NT2/D1 (cell line): Measurements from ENCODE around the gene TTC6.

Source experiments
- SUZ12 ChIP-seq: IDR thresholded peaks from 2 replicates; pipeline ENCODE4 v1.6.1; 2011; ENCODE audit not compliant: insufficient read length, insufficient read depth; ENCODE audit errors: extremely low read depth
- ZNF274 ChIP-seq: IDR thresholded peaks from 2 replicates; pipeline ENCODE4 v1.6.1; 2011; ENCODE audit warnings: mild to moderate bottlenecking, low read depth, low read length

GRCh38 chr14:37579274-37579673, 16.2 kb upstream of the TTC6 start:
- TF ChIP-seq ZNF274 (no peak), SUZ12 (no peak)
